SK-N-SH treated with all-trans-retinoic acid at 6 μM for 48 hours (cell line): ENCODE measurements around the gene DLX1.

Experiments
- ATAC-seq: fragments of 200-7000 bp; cut with Tn5 transposase; 3 replicates; pipeline ENCODE4 v1.9.1; 2020; ENCODE audit warnings: mild to moderate bottlenecking, moderate library complexity
- ARNTL ChIP-seq: fragments of 450-650 bp; formaldehyde crosslinking; IDR thresholded peaks from 2 replicates; pipeline ENCODE4 v1.5.0; 2020; ENCODE audit warnings: low read depth, mild to moderate bottlenecking, moderate library complexity, borderline replicate concordance
- BACH2 ChIP-seq: fragments of 250-450 bp; sonication (Bioruptor Pico); IDR thresholded peaks from 2 replicates; pipeline ENCODE4 v1.9.0; 2021; ENCODE audit warnings: mild to moderate bottlenecking, borderline replicate concordance
- CREB5 ChIP-seq: fragments of 250-450 bp; sonication (Bioruptor Pico); IDR thresholded peaks from 2 replicates; pipeline ENCODE4 v1.5.1; 2020; ENCODE audit warnings: low read depth, mild to moderate bottlenecking, moderate library complexity
- CSDC2 ChIP-seq: fragments of 250-450 bp; sonication (Bioruptor Pico); IDR thresholded peaks from 2 replicates; pipeline ENCODE4 v1.5.0; 2020; ENCODE audit warnings: mild to moderate bottlenecking, moderate library complexity
- ESRRG ChIP-seq: fragments of 250-450 bp; sonication (Bioruptor Pico); IDR thresholded peaks from 2 replicates; pipeline ENCODE4 v1.6.1; 2021; ENCODE audit warnings: mild to moderate bottlenecking
- ISL1 ChIP-seq: fragments of 250-450 bp; sonication (Bioruptor Pico); IDR thresholded peaks from 2 replicates; pipeline ENCODE4 v2.1.2; 2022; ENCODE audit warnings: mild to moderate bottlenecking, moderate library complexity
- OSR1 ChIP-seq: fragments of 250-450 bp; sonication (Bioruptor Pico); IDR thresholded peaks from 2 replicates; pipeline ENCODE4 v1.8.0; 2022; ENCODE audit warnings: moderate library complexity, mild to moderate bottlenecking, inconsistent platforms
- PATZ1 ChIP-seq: fragments of 250-450 bp; sonication (Bioruptor Pico); IDR thresholded peaks from 2 replicates; pipeline ENCODE4 v1.8.0; 2020; ENCODE audit warnings: mild to moderate bottlenecking, moderate library complexity, borderline replicate concordance
- POU6F1 ChIP-seq: fragments of 250-450 bp; sonication (Bioruptor Pico); IDR thresholded peaks from 2 replicates; pipeline ENCODE4 v1.8.0; 2021; ENCODE audit warnings: low read depth, mild to moderate bottlenecking, moderate library complexity, borderline replicate concordance
- PPARA ChIP-seq: fragments of 250-450 bp; sonication (Bioruptor Pico); IDR thresholded peaks from 2 replicates; pipeline ENCODE4 v1.5.0; 2020; ENCODE audit warnings: mild to moderate bottlenecking, borderline replicate concordance
- RARB ChIP-seq: fragments of 250-450 bp; sonication (Bioruptor Pico); IDR thresholded peaks from 2 replicates; pipeline ENCODE4 v1.8.0; 2021; ENCODE audit warnings: mild to moderate bottlenecking, moderate library complexity
- TCF4 ChIP-seq: fragments of 250-450 bp; sonication (Bioruptor Pico); IDR thresholded peaks from 2 replicates; pipeline ENCODE4 v1.8.0; 2021; ENCODE audit warnings: mild to moderate bottlenecking, moderate library complexity, borderline replicate concordance
- TOX ChIP-seq: fragments of 250-450 bp; sonication (Bioruptor Pico); IDR thresholded peaks from 2 replicates; pipeline ENCODE4 v1.8.0; 2021; ENCODE audit warnings: mild to moderate bottlenecking, moderate library complexity, borderline replicate concordance
- TSHZ2 ChIP-seq: fragments of 250-450 bp; sonication (Bioruptor Pico); IDR thresholded peaks from 2 replicates; pipeline ENCODE4 v1.5.0; 2020; ENCODE audit warnings: mild to moderate bottlenecking, moderate library complexity
- ZC3H10 ChIP-seq: fragments of 250-450 bp; sonication (Bioruptor Pico); IDR thresholded peaks from 2 replicates; pipeline ENCODE4 v1.5.1; 2021; ENCODE audit warnings: mild to moderate bottlenecking, moderate library complexity
- ZFP3 ChIP-seq: fragments of 250-450 bp; sonication (Bioruptor Pico); IDR thresholded peaks from 2 replicates; pipeline ENCODE4 v1.5.0; 2020; ENCODE audit warnings: mild to moderate bottlenecking, moderate library complexity
- ZFP30 ChIP-seq: fragments of 450-650 bp; formaldehyde crosslinking; IDR thresholded peaks from 2 replicates; pipeline ENCODE4 v1.5.0; 2022; ENCODE audit warnings: mild to moderate bottlenecking, moderate library complexity
- ZNF565 ChIP-seq: fragments of 450-650 bp; formaldehyde crosslinking; conservative IDR thresholded peaks from 2 replicates; pipeline ENCODE4 v1.5.0; 2020; ENCODE audit warnings: low read depth, mild to moderate bottlenecking, moderate library complexity
- ZNF70 ChIP-seq: fragments of 450-650 bp; formaldehyde crosslinking; IDR thresholded peaks from 2 replicates; pipeline ENCODE4 v1.5.0; 2020; ENCODE audit warnings: mild to moderate bottlenecking, moderate library complexity
- ZNF8 ChIP-seq: fragments of 450-650 bp; formaldehyde crosslinking; IDR thresholded peaks from 2 replicates; pipeline ENCODE4 v1.5.0; 2020; ENCODE audit warnings: mild to moderate bottlenecking, moderate library complexity

The DLX1 gene

GRCh38 chr2:172085460-172086159 is at the start of gene DLX1:
DLX1 (plus strand) TSS chr2:172085507; CDS start chr2:172085678, 171 bp downstream.
- peak; percentile 13 for ATAC-seq
- TF ChIP-seq TSHZ2 (CRISPR knock-in tag) (no peak), ARNTL (CRISPR knock-in tag) (no peak), ZNF565 (CRISPR knock-in tag) (no peak), ZFP3 (no peak), OSR1 (CRISPR knock-in tag) (no peak), PATZ1 (no peak), TOX (CRISPR knock-in tag) (no peak), TCF4 (CRISPR knock-in tag) (no peak), PPARA (CRISPR knock-in tag) (no peak), BACH2 (CRISPR knock-in tag) (no peak)

GRCh38 chr2:172038121-172038520 is 47.2 kb upstream of the DLX1 start:
- ATAC-seq: no peak
- TF ChIP-seq PATZ1: no peak
- TF ChIP-seq CSDC2 (CRISPR knock-in tag): no peak
- TF ChIP-seq ZNF8 (CRISPR knock-in tag): no peak
- TF ChIP-seq ARNTL (CRISPR knock-in tag): no peak
- no peak for TF ChIP-seq ZNF70 (CRISPR knock-in tag)
- no peak for TF ChIP-seq ZNF565 (CRISPR knock-in tag)
- TF ChIP-seq TSHZ2 (CRISPR knock-in tag): no peak
- TF ChIP-seq POU6F1 (CRISPR knock-in tag): no peak
- TF ChIP-seq ZC3H10 (CRISPR knock-in tag): no peak
- TF ChIP-seq ESRRG (CRISPR knock-in tag): no peak
- no peak for TF ChIP-seq BACH2 (CRISPR knock-in tag)
- no peak for TF ChIP-seq OSR1 (CRISPR knock-in tag)
- TF ChIP-seq ISL1: no peak
- TF ChIP-seq TOX (CRISPR knock-in tag): no peak
- TF ChIP-seq TCF4 (CRISPR knock-in tag): no peak

- ATAC-seq: no peak
- TF ChIP-seq BACH2 (CRISPR knock-in tag) (no peak), ARNTL (CRISPR knock-in tag) (no peak), ZC3H10 (CRISPR knock-in tag) (no peak), TSHZ2 (CRISPR knock-in tag) (no peak), PPARA (CRISPR knock-in tag) (no peak), ZNF70 (CRISPR knock-in tag) (no peak), OSR1 (CRISPR knock-in tag) (no peak), CREB5 (no peak), ZNF565 (CRISPR knock-in tag) (no peak), RARB (CRISPR knock-in tag) (no peak), ZFP30 (CRISPR knock-in tag) (no peak), ISL1 (no peak)
Observed at GRCh38 chr2:172038604-172039003, 46.7 kb upstream of the DLX1 start.
